IMR-90 (cell line): Measurements from ENCODE around the gene CEP20. TPM values are rescaled to one million over a fixed set of nuclear protein-coding genes. Genes with fewer than 3 reads are reported as not detected.
A peak's percentile ranks its signal among the peaks of the same experiment; 100 is the strongest.

Experiments
- ATAC-seq: fragments of 200-7000 bp; cut with Tn5 transposase; 2 replicates; pipeline ENCODE4 v1.9.1; 2020; ENCODE audit warnings: low read depth, mild to moderate bottlenecking, moderate library complexity
- BruUV-seq: library from RNA; stranded (reverse); fragments of 400-500 nt; replicated peaks from 2 replicates; lab custom pipeline; 2021; lab: Mats Ljungman, UMichigan
- CTCF ChIA-PET: fragments of 300-600 bp; formaldehyde crosslinking; extraction: SDS; loops from one replicate; lab custom pipeline; 2021; ENCODE audit warnings: antibody characterized with exemption; lab: Yijun Ruan, JAX
- POLR2A ChIA-PET: fragments of 300-600 bp; sonication (Branson Sonifier 250); formaldehyde crosslinking; loops from one replicate; lab custom pipeline; 2022; ENCODE audit warnings: antibody characterized with exemption; ENCODE audit not compliant: unreplicated experiment; lab: Charles Lee
- DNase-seq: peaks from one replicate; pipeline ENCODE4 v3.0.0; 2013
- H2AFZ ChIP-seq: replicated peaks from 2 replicates; pipeline ENCODE3; 2013; ENCODE audit warnings: low read length, mild to moderate bottlenecking; ENCODE audit not compliant: poor library complexity
- H2AK5ac ChIP-seq: 2 replicates; pipeline ENCODE4 v1.6.1; 2013; ENCODE audit warnings: low read depth, low read length, inconsistent platforms
- H2AK9ac ChIP-seq: replicated peaks from 2 replicates; pipeline ENCODE3; 2013; ENCODE audit warnings: mild to moderate bottlenecking, low read depth, low read length, moderate library complexity; ENCODE audit not compliant: poor library complexity
- H2BK120ac ChIP-seq: 2 replicates; pipeline ENCODE4 v1.6.1; 2013; ENCODE audit warnings: low read depth, low read length, inconsistent platforms
- H2BK15ac ChIP-seq: 3 replicates; pipeline ENCODE4 v1.6.1; 2013; ENCODE audit warnings: low read depth, low read length, inconsistent platforms
- H2BK20ac ChIP-seq: 2 replicates; pipeline ENCODE4 v1.6.1; 2013; ENCODE audit warnings: low read depth, mild to moderate bottlenecking, inconsistent platforms, low read length, moderate library complexity
- H2BK5ac ChIP-seq: 2 replicates; pipeline ENCODE4 v1.6.1; 2013; ENCODE audit warnings: mild to moderate bottlenecking, low read depth, low read length, inconsistent platforms; ENCODE audit not compliant: poor library complexity, severe bottlenecking
- H3K14ac ChIP-seq: replicated peaks from 2 replicates; pipeline ENCODE4 v1.6.1; 2013; ENCODE audit warnings: low read depth, low read length, inconsistent platforms
- H3K18ac ChIP-seq: 2 replicates; pipeline ENCODE4 v1.6.1; 2013; ENCODE audit warnings: low read depth, low read length, control low read depth
- H3K23ac ChIP-seq: 2 replicates; pipeline ENCODE4 v1.6.1; 2013; ENCODE audit warnings: low read depth, low read length, inconsistent platforms
- H3K27ac ChIP-seq: 2 replicates; pipeline ENCODE4 v1.5.1; 2013; ENCODE audit warnings: mild to moderate bottlenecking, control low read depth, low read length; ENCODE audit not compliant: insufficient read depth
- H3K27me3 ChIP-seq: 2 replicates; pipeline ENCODE4 v1.6.1; 2013; ENCODE audit warnings: low read length; ENCODE audit not compliant: control insufficient read depth, insufficient read depth
- H3K36me3 ChIP-seq: 2 replicates; pipeline ENCODE4 v1.6.1; 2013; ENCODE audit warnings: low read length, mixed read lengths; ENCODE audit not compliant: control insufficient read depth, insufficient read depth
- H3K4ac ChIP-seq: 2 replicates; pipeline ENCODE4 v1.6.1; 2013; ENCODE audit warnings: low read depth, low read length, inconsistent platforms
- H3K4me1 ChIP-seq: 2 replicates; pipeline ENCODE4 v1.6.1; 2013; ENCODE audit warnings: low read length, mixed read lengths; ENCODE audit not compliant: control insufficient read depth, insufficient read depth
- H3K4me2 ChIP-seq: 2 replicates; pipeline ENCODE4 v1.6.1; 2013; ENCODE audit warnings: low read depth, mild to moderate bottlenecking, control low read depth, low read length, moderate library complexity
- H3K4me3 ChIP-seq: 2 replicates; pipeline ENCODE4 v1.5.1; 2013; ENCODE audit warnings: low read depth, mild to moderate bottlenecking, control low read depth, low read length, moderate library complexity; ENCODE audit not compliant: insufficient read depth
- H3K56ac ChIP-seq: 2 replicates; pipeline ENCODE4 v1.6.1; 2013; ENCODE audit warnings: low read length, inconsistent platforms; ENCODE audit not compliant: insufficient read depth; ENCODE audit errors: extremely low read depth
- H3K79me1 ChIP-seq, 2 experiments: 2 replicates each; pipeline ENCODE4 v1.6.1; 2013; ENCODE audit warnings: low read length in 2 of 2, inconsistent platforms in 1 of 2, low read depth in 1 of 2
- H3K9ac ChIP-seq: 2 replicates; pipeline ENCODE4 v1.6.1; 2013; ENCODE audit warnings: low read depth, low read length, control low read depth
- H3K9me1 ChIP-seq: 2 replicates; pipeline ENCODE4 v1.6.1; 2013; ENCODE audit warnings: low read length, inconsistent platforms; ENCODE audit not compliant: insufficient read depth
- H3K9me3 ChIP-seq: 2 replicates; pipeline ENCODE4 v1.6.1; 2013; ENCODE audit warnings: low read length; ENCODE audit not compliant: control insufficient read depth, insufficient read depth
- H4K20me1 ChIP-seq: 2 replicates; pipeline ENCODE4 v1.6.1; 2013; ENCODE audit warnings: low read length, inconsistent platforms; ENCODE audit not compliant: insufficient read depth
- H4K5ac ChIP-seq: 2 replicates; pipeline ENCODE4 v1.6.1; 2013; ENCODE audit warnings: mild to moderate bottlenecking, low read depth, low read length, control low read depth
- H4K8ac ChIP-seq, 2 experiments: 2 replicates each; pipeline ENCODE4 v1.6.1; 2013; ENCODE audit warnings: low read depth in 2 of 2, low read length in 2 of 2, control low read depth in 1 of 2, inconsistent platforms in 1 of 2
- H4K91ac ChIP-seq: 2 replicates; pipeline ENCODE4 v1.6.1; 2013; ENCODE audit warnings: low read depth, low read length, inconsistent platforms; ENCODE audit not compliant: insufficient read depth
- BHLHE40 ChIP-seq: fragments of 150-350 bp; IDR thresholded peaks from 2 replicates; pipeline ENCODE4 v1.6.1; 2016; ENCODE audit warnings: mild to moderate bottlenecking, low read depth, low read length
- CEBPB ChIP-seq: IDR thresholded peaks from 2 replicates; pipeline ENCODE4 v1.6.1; 2012; ENCODE audit warnings: low read depth, low read length, improper control_type of control experiment
- CTCF ChIP-seq: conservative IDR thresholded peaks from 2 replicates; pipeline ENCODE4 v1.5.1; 2012; ENCODE audit warnings: mild to moderate bottlenecking, low read depth, low read length, improper control_type of control experiment
- ELK1 ChIP-seq: fragments of 150-350 bp; IDR thresholded peaks from 2 replicates; pipeline ENCODE4 v1.6.1; 2016; ENCODE audit warnings: low read depth, mild to moderate bottlenecking, low read length, moderate library complexity, borderline replicate concordance
- MAFK ChIP-seq: IDR thresholded peaks from 2 replicates; pipeline ENCODE4 v1.6.1; 2012; ENCODE audit warnings: low read depth, low read length, improper control_type of control experiment
- MAZ ChIP-seq: IDR thresholded peaks from 2 replicates; pipeline ENCODE4 v1.6.1; 2012; ENCODE audit warnings: low read depth, mild to moderate bottlenecking, low read length, improper control_type of control experiment, moderate library complexity, borderline replicate concordance
- MXI1 ChIP-seq: IDR thresholded peaks from 2 replicates; pipeline ENCODE4 v1.6.1; 2012; ENCODE audit warnings: low read depth, mild to moderate bottlenecking, low read length, moderate library complexity, borderline replicate concordance
- NFE2L2 ChIP-seq: fragments of 150-350 bp; IDR thresholded peaks from 2 replicates; pipeline ENCODE4 v1.6.1; 2016; ENCODE audit warnings: low read depth, mild to moderate bottlenecking, low read length
- RAD21 ChIP-seq: IDR thresholded peaks from 2 replicates; pipeline ENCODE4 v1.6.1; 2012; ENCODE audit warnings: low read length, improper control_type of control experiment
- RCOR1 ChIP-seq: IDR thresholded peaks from 2 replicates; pipeline ENCODE4 v1.6.1; 2012; ENCODE audit warnings: mild to moderate bottlenecking, low read length, improper control_type of control experiment; ENCODE audit not compliant: insufficient replicate concordance
- SMC3 ChIP-seq: fragments of 150-350 bp; IDR thresholded peaks from 2 replicates; pipeline ENCODE4 v1.6.1; 2016; ENCODE audit warnings: low read depth, mild to moderate bottlenecking, antibody characterized with exemption, low read length, moderate library complexity
- USF2 ChIP-seq: fragments of 150-350 bp; IDR thresholded peaks from 2 replicates; pipeline ENCODE4 v1.6.1; 2017; ENCODE audit warnings: mild to moderate bottlenecking, antibody characterized with exemption, low read length, low read depth
- WGBS, 2 experiments: methylation state at CpG; one replicate each; pipeline versions ENCODE4 v1.1.5 to v1.1.7; 2013; ENCODE audit warnings: missing lambda C conversion rate in 2 of 2; ENCODE audit not compliant: insufficient read length in 1 of 2; ENCODE audit errors: extremely low coverage in 2 of 2; 5-methylcytosine and 5-hydroxymethylcytosine counted together
- dilution Hi-C: fragments of 300-500 bp; cut with HindIII; formaldehyde crosslinking; loops from one replicate; pipeline ENCODE4 v1.14.3; 2018; ENCODE audit warnings: low sequenced_read_pairs; ENCODE audit not compliant: unreplicated experiment
- in situ Hi-C: fragments of 300-500 bp; cut with MboI; formaldehyde crosslinking; loops from 3 replicates; pipeline ENCODE4 v1.14.3; 2019; ENCODE audit warnings: low sequenced_read_pairs, inconsistent platforms, mixed read lengths
- intact Hi-C: fragments of 100-400 bp; cut with micrococcal nuclease; formaldehyde crosslinking; loops from 2 replicates; pipeline ENCODE4 v1.10.0; 2022
- polyA plus RNA-seq, 3 experiments: library from polyadenylated mRNA; depleted of rRNA; stranded (reverse); fragments of >200 nt; gene quantifications; 2 replicates each; pipeline ENCODE4 v1.2.3, GENCODE V29; 2012; ENCODE audit warnings: low replicate concordance in 1 of 3
- total RNA-seq: library from RNA; depleted of rRNA; stranded (reverse); fragments of >200 nt; gene quantifications from 2 replicates; pipeline ENCODE4 v1.2.3, GENCODE V29; 2012

CEP20 gene
- total and polyA plus RNA-seq, 2 of the 4 experiments (the other 2 are of a cell fraction): 28.8 to 40.1 TPM

- Histone ChIP-seq H4K20me1 (no peaks in the 10 kb centered on the region), H3K9me3 (no peaks in the 10 kb centered on the region), H2BK5ac (no peak overlapping the region), H4K5ac (no peak overlapping the region), H2BK20ac (no peak overlapping the region), H3K4me2 (no peak overlapping the region), H2AK9ac (no peak overlapping the region), H3K27me3 (no peaks in the 10 kb centered on the region), H4K91ac (no peak overlapping the region), H3K27ac (no peak overlapping the region), H3K36me3 (no peaks in the 10 kb centered on the region), H2BK120ac (no peak overlapping the region), H4K8ac (no peak overlapping the region), H3K4me3 (no peak overlapping the region), H2AFZ (no peak overlapping the region), H3K9me1 (no peaks in the 10 kb centered on the region), H3K4me1 (no peaks in the 10 kb centered on the region; the same call in none of the 2 replicates), H2BK15ac (no peak overlapping the region), H3K23ac (no peak overlapping the region), H3K18ac (no peak overlapping the region), H3K9ac (no peak overlapping the region), H3K4ac (no peak overlapping the region), H3K14ac (no peak overlapping the region), H2AK5ac (0 out of 2 replicates have a peak overlapping the region, but pooled peaks have one; percentile 29), H3K79me1 (no peaks in the 10 kb centered on the region), H3K56ac (no peak overlapping the region)
- ChIA-PET CTCF (no interaction called here), POLR2A (no interaction called here)
- no peak for DNase-seq
- dilution Hi-C loops: no loop called here
- intact Hi-C loops: no loop called here
- BruUV-seq: no TSS peak
- no peak for ATAC-seq
- in situ Hi-C loops: no loop called here
- TF ChIP-seq SMC3: no peak
- no peak for TF ChIP-seq ELK1
- no peak for TF ChIP-seq BHLHE40
- TF ChIP-seq RCOR1: no peak
- TF ChIP-seq CTCF: no peak
- TF ChIP-seq CEBPB: no peak
- no peak for TF ChIP-seq USF2
- TF ChIP-seq RAD21: no peak
- TF ChIP-seq NFE2L2: no peak
- TF ChIP-seq MAZ: no peak
- no peak for TF ChIP-seq MAFK
- TF ChIP-seq MXI1: no peak
- 90% methylated on average over 11 of the region's 13 CpGs; no CpG with 5 or more reads in 1 of the 2 experiments for WGBS, 2 experiments
Observed at GRCh38 chr16:15924996-15925395, 36.6 kb upstream of the CEP20 start.
